ENCODE measurements around the gene ESYT1. TPM values are rescaled to one million over a fixed set of nuclear protein-coding genes. Genes with fewer than 3 reads are reported as not detected.

ESYT1 gene
- total RNA-seq, 2 experiments from 2014 or later: 85.9 to 112 TPM

DNA sequence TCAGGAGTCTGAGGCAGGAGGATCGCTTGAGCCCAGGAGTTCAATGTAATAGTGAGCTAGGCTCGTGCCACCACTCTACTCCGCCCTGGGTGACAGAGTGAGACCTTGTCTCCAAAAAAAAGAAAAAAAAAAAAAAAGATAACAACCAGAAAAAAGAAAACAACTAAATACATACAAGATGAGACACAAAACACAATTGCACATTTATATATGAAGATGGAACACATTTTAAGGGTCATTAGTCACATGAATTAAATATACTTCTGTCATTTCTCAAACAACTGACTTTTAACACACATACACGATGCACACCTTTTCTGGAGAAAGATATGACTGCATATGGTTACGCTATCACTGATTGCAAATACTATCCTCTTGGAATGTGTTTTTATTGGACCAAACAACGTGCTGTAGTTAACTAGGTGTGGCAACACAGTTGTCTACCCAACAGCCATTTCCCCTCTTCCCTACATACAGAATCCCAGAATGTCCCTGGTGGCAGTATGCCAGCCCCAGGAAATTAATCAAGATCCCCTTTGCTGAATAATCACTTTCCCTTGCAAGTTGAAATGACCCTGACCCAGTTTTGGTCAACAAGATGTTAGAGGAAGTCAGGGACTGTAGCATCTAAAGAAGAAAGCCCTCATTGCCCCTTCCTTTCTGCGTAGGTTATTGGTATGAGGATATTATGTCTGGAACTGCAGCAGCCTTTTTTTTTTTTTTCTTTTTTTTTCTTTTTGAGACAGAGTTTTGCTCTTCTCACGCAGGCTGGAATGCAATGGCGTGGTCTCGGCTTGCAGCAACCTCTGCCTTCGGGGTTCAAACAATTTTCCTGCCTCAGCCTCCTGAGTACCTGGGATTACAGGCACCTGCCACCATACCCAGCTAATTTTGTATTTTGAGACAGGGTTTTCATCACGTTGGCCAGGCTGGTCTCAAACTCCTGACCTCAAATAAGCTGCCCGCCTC is 18.7 kb downstream of the ESYT1 start:
- Histone ChIP-seq H3K79me2 (ENCODE audit: insufficient read depth, low read depth, low read length) (no peaks in the 10 kb centered on the region), H3K4me1 (ENCODE audit: insufficient read depth, low read length, poor library complexity, severe bottlenecking) (peaks cover 7% of the 10 kb centered on the region), H3K9me2 (ENCODE audit: insufficient read depth, low read length) (no peaks in the 10 kb centered on the region), H3K36me3 (ENCODE audit: insufficient read depth, low read length) (peaks cover 42% of the 10 kb centered on the region), H4K20me1 (ENCODE audit: insufficient read depth, low read length) (no peaks in the 10 kb centered on the region), H3K9me3 (ENCODE audit: low read length) (no peaks in the 10 kb centered on the region), H3K4me3 (ENCODE audit: low read depth, low read length, poor library complexity, severe bottlenecking) (no peak overlapping the region), H3K4me2 (ENCODE audit: low read length) (no peak overlapping the region), H2AFZ (ENCODE audit: low read length) (no peak overlapping the region), H3K27ac (ENCODE audit: low read depth, low read length, poor library complexity, severe bottlenecking) (no peak overlapping the region)
- ChIA-PET POLR2A (no interaction called here), CTCF (ENCODE audit: unreplicated experiment) (no interaction called here)
- no peak for DNase-seq (ENCODE audit: low spot score)
- no peak for TF ChIP-seq EZH2phosphoT487 (IDR thresholded peaks at IDR 0.05; ENCODE audit: borderline replicate concordance, low read depth, low read length)
- TF ChIP-seq, protein P1, sequence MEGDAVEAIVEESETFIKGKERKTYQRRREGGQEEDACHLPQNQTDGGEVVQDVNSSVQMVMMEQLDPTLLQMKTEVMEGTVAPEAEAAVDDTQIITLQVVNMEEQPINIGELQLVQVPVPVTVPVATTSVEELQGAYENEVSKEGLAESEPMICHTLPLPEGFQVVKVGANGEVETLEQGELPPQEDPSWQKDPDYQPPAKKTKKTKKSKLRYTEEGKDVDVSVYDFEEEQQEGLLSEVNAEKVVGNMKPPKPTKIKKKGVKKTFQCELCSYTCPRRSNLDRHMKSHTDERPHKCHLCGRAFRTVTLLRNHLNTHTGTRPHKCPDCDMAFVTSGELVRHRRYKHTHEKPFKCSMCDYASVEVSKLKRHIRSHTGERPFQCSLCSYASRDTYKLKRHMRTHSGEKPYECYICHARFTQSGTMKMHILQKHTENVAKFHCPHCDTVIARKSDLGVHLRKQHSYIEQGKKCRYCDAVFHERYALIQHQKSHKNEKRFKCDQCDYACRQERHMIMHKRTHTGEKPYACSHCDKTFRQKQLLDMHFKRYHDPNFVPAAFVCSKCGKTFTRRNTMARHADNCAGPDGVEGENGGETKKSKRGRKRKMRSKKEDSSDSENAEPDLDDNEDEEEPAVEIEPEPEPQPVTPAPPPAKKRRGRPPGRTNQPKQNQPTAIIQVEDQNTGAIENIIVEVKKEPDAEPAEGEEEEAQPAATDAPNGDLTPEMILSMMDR (conservative IDR thresholded peaks at IDR 0.05; ENCODE audit: low read length): no peak
- intact Hi-C loops (cut with micrococcal nuclease; ENCODE audit: unreplicated experiment): no loop called here
- no TSS peak for BruUV-seq (replicated peaks)

DNA sequence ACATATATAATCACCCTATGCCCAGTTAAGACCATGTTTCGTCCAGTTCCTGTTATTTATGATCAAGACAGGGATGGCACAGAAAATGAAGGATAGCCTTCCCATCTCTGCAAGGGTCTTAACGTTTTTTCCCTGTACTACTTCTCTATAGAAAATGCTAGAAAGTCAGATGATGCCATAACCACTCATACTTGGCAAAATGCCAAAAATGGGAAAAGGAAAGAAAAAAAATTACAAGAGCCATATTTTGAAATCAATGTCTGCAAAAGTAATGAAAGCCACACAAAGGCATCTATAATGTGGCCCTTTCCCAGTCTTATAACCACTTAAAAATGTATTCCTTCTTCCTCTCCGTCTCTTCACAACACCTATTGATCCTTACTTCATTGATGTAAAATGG is 22.5 kb downstream of the ESYT1 start:
- Histone ChIP-seq H3K4me3 (ENCODE audit: low read depth, low read length, poor library complexity, severe bottlenecking) (no peak overlapping the region), H3K27ac (ENCODE audit: low read depth, low read length, poor library complexity, severe bottlenecking) (no peak overlapping the region), H4K20me1 (ENCODE audit: insufficient read depth, low read length) (no peaks in the 10 kb centered on the region), H3K36me3 (ENCODE audit: insufficient read depth, low read length) (peaks cover 8% of the 10 kb centered on the region), H3K4me1 (ENCODE audit: insufficient read depth, low read length, poor library complexity, severe bottlenecking) (peaks cover 26% of the 10 kb centered on the region), H3K79me2 (ENCODE audit: insufficient read depth, low read depth, low read length) (peaks cover 7% of the 10 kb centered on the region; the same call in 1 of the 2 replicates), H3K9me2 (ENCODE audit: insufficient read depth, low read length) (no peaks in the 10 kb centered on the region), H2AFZ (ENCODE audit: low read length) (no peak overlapping the region), H3K4me2 (ENCODE audit: low read length) (0 out of 2 replicates have a peak overlapping the region, but pooled peaks have one; percentile 95), H3K9me3 (ENCODE audit: low read length) (no peaks in the 10 kb centered on the region)
- no peak for DNase-seq (ENCODE audit: low spot score)
- TF ChIP-seq EZH2phosphoT487 (IDR thresholded peaks at IDR 0.05; ENCODE audit: borderline replicate concordance, low read depth, low read length): no peak
- ChIA-PET POLR2A (interaction anchor here (1.0 to 1.9 kb wide), 3 partner anchors 12 to 38 kb away, joined by 3 to 8 read pairs (median 6); no protein-coding TSS in a partner anchor), CTCF (ENCODE audit: unreplicated experiment) (no interaction called here)
- TSS peak; percentile 8 for BruUV-seq (replicated peaks)
- intact Hi-C loops (cut with micrococcal nuclease; ENCODE audit: unreplicated experiment): no loop called here

DNA sequence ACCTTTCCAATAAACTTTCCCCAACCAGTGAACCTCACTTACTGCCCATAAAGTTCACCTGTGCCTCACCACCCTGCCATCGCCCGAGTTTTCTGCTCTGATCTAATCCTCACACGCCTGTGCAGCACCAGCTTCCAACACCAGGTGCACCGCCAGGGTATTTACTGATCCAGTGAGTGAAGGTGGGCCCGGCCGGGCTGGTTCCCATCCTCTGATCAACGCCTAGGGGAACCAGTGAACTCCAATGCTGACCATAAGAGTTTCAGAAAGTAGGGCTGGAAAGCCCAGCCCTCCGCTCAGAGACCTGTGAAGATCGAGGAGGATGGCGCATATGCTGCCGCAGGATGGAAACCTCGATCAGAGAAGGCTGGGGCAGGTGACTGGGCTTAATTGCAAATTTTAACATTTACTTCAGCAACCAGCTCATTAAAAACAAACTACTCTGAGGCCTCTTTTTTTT is 23.6 kb downstream of the ESYT1 start:
- CTCF ChIA-PET (ENCODE audit: unreplicated experiment): no interaction called here
- Histone ChIP-seq H3K9me3 (ENCODE audit: low read length) (no peaks in the 10 kb centered on the region), H3K4me2 (ENCODE audit: low read length) (peak overlapping the region; percentile 95), H3K79me2 (ENCODE audit: insufficient read depth, low read depth, low read length) (peaks cover 7% of the 10 kb centered on the region; the same call in 1 of the 2 replicates), H4K20me1 (ENCODE audit: insufficient read depth, low read length) (no peaks in the 10 kb centered on the region), H3K9me2 (ENCODE audit: insufficient read depth, low read length) (no peaks in the 10 kb centered on the region), H3K4me3 (ENCODE audit: low read depth, low read length, poor library complexity, severe bottlenecking) (peak overlapping the region; percentile 77), H3K36me3 (ENCODE audit: insufficient read depth, low read length) (peaks cover 12% of the 10 kb centered on the region; the same call in 1 of the 2 replicates), H2AFZ (ENCODE audit: low read length) (peak overlapping the region; percentile 75; the same call in 1 of the 2 replicates), H3K4me1 (ENCODE audit: insufficient read depth, low read length, poor library complexity, severe bottlenecking) (peaks cover 28% of the 10 kb centered on the region), H3K27ac (ENCODE audit: low read depth, low read length, poor library complexity, severe bottlenecking) (peak overlapping the region; percentile 87)
- no peak for TF ChIP-seq EZH2phosphoT487 (IDR thresholded peaks at IDR 0.05; ENCODE audit: borderline replicate concordance, low read depth, low read length)
- TF ChIP-seq, protein P1 (conservative IDR thresholded peaks at IDR 0.05; ENCODE audit: low read length): peak; percentile 74
- intact Hi-C loops (cut with micrococcal nuclease; ENCODE audit: unreplicated experiment): loop anchor here (1.0 kb wide), 2 partner anchors 25 to 32 kb away; no protein-coding TSS in a partner anchor
- BruUV-seq (replicated peaks): TSS peak; percentile 86
- POLR2A ChIA-PET: interaction anchor here (0.6 to 1.9 kb wide), 8 partner anchors 13 to 113 kb away, joined by 3 to 13 read pairs (median 3); partner anchors contain the start of genes ESYT1 and ZC3H10
- DNase-seq (ENCODE audit: low spot score): peak; percentile 83
